Stimulated activated CD8-positive, alpha-beta memory T cell treated with anti-CD3 and anti-CD28 coated beads, Interleukin-12 subunit alpha, Interleukin-12 subunit beta, amount 100 ng/mL, for 4 hours (primary cell): Measurements from ENCODE around the gene ANAPC13.

Experiments
- DNase-seq: peaks from one replicate; pipeline ENCODE4 v3.0.0-alpha.2; 2020; ENCODE audit warnings: low read depth

The ANAPC13 gene, protein sequence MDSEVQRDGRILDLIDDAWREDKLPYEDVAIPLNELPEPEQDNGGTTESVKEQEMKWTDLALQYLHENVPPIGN

GRCh38 chr3:134485718-134486576 is at the start of gene ANAPC13, which contains the start of gene CEP63:
Gene ANAPC13 (minus strand): TSS chr3:134485985. CDS start chr3:134482904, 3,081 bp downstream.
Gene CEP63 (plus strand): TSS chr3:134486057. CDS start chr3:134495321, 9,264 bp downstream.
- DNase-seq = peak; percentile 86

DNA sequence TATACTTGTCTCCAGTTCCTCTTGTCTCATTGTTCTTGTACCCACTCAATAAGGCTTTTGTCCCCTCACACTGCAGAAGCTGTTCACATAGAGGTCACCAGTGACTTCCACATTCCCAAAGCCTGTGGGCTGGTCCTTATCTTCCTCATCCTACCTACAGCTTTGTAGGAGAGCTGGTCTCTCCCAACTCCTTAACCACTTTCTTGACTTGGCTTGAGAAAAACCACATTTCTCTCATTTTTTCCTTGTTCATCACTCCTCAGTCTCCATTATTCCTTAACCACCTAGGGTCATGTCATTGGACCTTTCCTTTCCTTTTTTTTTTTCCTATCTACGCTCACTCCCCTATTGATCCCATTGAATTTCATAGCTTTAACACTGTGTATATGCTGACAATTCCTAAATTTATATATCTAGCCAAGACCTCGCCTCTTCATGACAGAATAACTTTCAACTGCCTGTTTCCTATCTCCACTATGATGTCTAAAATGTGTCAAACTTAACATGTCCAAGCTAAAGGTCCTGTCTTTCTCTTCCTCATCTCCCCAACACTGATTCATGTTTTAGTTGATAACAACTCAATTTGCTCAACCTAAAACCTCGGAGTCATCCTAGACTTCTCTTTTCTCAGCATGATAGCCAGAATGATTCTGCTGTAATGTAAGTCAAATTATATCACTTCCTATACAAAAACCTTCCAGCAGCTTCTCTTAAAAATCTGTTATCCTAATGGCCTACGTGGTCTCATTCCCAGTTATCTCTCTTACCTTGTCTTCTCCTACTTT is 49.6 kb upstream of the ANAPC13 start:
- no peak for DNase-seq

DNA sequence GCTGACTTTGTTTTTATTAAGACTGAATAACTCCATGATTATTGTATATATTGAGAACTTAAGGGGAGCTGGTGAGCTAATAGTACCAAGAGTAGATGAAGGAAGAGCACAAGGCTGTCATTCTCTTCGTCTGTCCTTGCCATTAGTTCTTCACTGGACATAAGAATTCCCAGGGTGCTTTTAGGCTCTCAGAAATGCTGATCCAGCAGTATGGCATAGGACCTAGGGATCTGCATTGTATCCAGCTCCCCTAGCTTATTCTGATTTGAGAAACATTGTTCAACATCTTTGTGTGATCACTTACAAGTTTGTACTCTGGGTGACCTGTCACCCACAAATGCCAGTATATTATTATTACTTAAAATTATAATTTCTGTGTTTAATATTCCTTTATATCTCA is 47.7 kb upstream of the ANAPC13 start:
- no peak for DNase-seq

- no peak for DNase-seq
Measured at GRCh38 chr3:134527538-134528186, 41.9 kb upstream of the ANAPC13 start.

DNA sequence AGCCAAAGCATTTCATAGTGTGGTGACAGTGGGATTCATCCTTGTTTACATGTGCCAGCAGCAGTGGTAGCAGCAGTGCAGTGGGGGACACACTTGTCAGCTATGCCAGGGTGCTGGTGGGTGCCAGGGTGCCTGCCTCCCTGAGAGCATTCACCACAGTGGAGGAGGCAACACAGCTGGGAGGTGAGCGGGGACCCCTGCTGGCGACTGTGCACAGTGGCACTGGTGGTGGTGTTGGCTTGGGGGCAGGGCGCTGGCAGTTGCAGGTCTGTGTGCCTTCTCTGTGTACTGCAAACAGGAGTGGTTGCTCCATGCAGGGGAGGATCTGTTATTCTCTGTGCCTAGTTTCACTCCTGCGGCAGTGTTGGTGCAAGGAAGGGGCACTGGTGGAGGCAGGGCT is 41.3 kb upstream of the ANAPC13 start:
- DNase-seq = no peak

DNA sequence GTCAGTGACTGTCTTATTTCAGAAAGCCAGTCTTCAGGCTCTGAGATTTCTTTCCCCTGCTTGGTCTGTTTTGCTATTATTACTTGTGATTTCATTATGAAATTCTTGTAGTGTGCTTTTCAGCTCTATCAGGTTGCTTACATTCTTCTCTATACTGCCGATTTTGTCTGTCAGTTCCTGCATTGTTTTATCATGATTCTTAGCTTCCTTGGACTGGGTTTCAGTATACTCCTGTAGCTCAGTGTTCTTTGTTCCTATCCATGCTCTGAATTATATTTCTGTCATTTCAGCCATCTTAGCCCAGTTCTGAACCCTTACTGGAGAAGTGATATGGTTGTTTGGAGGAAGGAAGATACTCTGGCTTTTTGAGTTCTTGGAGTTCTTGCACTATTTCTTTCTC is 40.5 kb upstream of the ANAPC13 start:
- no peak for DNase-seq

DNA sequence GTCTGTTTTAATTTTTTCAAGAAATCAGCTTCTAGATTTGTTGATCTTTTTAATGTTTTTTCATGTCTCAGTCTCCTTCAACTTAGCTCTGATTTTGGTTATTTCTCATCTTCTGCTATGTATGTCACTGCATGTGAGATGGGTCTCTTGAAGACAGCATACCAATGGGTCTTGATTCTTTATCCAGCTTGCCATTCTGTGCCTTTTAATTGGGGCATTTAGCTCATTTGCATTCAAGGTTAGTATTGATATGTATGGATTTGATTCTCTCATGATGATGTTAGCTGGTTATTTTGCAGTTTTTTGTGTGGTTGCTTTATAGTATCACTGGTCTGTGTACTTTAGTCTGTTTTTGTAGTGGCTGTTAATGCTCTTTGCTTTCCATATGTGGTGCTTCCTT is 39.5 kb upstream of the ANAPC13 start:
- no peak for DNase-seq

DNA sequence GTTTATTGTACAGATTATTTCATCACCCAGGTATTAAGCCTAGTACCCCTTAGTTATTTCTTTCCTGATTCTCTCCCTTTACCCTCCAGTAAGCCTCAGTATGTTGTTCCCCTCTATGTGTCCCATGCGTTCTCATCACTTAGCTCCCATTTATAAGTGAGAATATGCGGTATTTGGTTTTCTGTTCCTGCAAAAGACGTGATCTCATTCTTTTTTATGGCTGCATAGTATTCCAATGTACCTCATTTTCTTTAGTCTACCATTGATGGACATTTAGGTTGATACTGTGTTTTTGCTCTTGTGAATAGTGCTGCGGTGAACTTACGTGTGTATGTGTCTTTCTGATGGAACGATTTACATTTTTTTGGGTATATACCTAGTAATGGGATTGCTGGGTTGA is 36.8 kb upstream of the ANAPC13 start:
- DNase-seq = no peak

- no peak for DNase-seq
Measured at GRCh38 chr3:134517791-134518190, 32.0 kb upstream of the ANAPC13 start.

DNA sequence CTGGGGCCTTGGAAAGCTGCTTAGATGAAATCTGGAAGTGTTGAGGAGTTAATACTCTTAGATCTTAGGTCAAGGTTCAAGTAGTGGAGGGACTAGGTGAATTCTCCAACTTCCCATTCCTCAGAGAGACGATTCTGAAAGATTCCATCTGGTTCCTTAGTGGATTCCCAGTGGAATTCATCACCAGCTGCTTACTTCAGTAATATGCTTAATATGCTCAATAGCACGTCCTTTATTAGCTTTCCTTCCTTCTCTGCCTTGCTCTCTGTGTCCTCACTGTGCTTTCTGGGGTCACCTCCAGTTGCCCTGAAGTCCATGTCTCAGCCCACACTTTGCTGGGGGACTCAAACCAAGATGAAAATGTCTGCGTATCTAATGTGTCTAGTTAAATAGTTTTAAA is 31.1 kb upstream of the ANAPC13 start:
- no peak for DNase-seq

DNA sequence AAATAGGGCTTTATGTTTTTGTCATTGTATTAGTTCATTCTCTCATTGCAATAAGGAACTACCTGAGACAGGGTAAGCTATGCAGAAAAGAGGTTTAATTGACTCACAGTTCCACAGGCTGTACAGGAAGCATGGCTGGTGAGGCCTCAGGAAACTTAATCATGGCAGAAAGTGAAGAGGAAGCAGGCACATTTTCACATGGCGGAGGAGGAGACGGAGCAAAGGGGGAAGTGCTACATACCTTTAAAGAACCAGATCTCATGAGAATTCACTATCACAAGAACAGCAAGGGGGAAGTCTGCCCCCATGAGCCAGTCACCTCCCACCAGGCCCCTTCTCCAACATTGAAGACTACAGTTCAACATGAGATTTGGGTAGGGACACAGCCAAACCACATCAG is 25.7 kb upstream of the ANAPC13 start:
- DNase-seq = no peak

DNA sequence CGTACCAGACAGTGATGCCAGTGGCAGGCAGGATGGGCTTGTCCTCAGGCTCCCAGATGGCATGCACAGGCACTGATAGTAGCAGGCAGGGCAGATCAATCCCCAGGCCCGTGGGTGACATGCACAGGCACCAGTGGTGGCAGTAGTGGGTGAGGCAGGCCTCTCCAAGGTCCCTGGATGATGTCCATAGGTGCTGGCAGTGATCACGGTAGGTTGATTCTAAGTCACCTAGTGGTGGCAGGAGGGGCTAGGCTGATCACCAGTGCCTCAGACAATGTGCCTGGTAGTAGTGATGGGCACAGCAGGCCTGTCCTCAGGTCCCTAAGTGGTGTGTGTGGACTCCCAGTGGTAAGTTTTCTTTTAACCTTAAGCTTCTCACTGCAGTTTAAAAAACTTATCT is 19.7 kb upstream of the ANAPC13 start:
- no peak for DNase-seq

- no peak for DNase-seq
Measured at GRCh38 chr3:134504132-134504531, 18.3 kb upstream of the ANAPC13 start.

- no peak for DNase-seq
Measured at GRCh38 chr3:134503266-134503665, 17.5 kb upstream of the ANAPC13 start.

GRCh38 chr3:134496471-134497071 is 10.8 kb upstream of the ANAPC13 start:
- no peak for DNase-seq

- DNase-seq = no peak
Measured at GRCh38 chr3:134495980-134496379, 10.2 kb upstream of the ANAPC13 start.

DNA sequence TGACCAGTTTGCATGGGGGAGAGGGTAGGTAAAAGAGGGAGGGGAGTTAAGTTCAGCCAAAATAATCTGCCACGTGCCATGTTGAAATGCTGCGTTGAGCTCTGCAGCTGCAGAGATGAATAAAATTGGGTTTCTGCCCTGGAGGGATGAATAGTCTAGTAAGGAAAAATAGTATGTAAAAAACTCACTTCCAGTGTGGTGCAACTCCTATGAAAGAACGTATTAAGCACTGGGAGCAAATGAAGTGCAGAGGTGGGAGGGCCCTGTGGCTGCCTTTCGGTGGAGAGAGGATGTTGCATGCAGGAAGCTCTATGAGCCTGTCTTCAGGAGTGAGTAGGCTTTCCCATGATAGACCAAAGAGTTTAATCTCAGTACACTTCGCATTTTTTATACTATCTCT is 8.7 kb upstream of the ANAPC13 start:
- no peak for DNase-seq

DNA sequence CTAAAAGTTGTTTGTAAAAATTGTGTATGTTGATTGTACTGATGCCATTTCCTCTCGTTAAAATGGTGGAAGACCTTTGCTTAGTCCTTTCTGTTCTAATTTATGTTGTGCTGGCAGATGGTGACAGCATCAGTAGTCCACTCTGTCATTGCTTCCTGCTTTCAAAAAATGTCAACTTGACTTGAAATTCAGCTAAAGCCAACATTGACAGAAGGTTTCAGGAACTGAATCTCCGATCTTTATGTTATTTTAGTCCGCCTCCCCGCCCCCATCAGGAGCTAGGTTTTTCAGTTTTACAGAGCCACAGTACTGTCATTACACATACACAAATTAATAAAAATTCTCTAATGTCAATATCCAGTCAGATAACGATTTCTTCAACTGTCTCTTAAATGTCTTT is 1.6 kb upstream of the ANAPC13 start:
- DNase-seq = no peak

DNA sequence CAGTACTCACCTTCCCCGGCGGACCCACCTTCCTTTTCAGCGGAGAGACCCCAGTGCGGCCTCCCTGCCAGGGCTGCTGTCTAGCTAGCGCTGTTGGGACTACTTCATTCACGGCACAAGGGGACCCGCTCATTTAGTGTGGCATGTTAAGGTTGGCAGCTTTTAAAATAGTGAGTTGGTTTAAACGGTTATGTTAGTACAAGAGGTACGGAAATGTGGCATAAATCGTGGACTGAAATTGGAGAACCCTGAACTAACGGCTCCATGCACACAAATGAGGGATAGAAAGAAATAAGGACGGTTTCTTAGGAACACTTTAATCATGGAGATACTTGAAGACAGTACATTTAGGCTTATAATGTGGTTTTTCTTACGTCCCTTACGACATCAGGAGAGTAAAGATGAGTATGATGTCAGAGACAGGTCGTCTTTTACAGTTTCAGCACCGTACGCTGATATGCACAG is 824 bp upstream of the ANAPC13 start:
- DNase-seq = no peak

DNA sequence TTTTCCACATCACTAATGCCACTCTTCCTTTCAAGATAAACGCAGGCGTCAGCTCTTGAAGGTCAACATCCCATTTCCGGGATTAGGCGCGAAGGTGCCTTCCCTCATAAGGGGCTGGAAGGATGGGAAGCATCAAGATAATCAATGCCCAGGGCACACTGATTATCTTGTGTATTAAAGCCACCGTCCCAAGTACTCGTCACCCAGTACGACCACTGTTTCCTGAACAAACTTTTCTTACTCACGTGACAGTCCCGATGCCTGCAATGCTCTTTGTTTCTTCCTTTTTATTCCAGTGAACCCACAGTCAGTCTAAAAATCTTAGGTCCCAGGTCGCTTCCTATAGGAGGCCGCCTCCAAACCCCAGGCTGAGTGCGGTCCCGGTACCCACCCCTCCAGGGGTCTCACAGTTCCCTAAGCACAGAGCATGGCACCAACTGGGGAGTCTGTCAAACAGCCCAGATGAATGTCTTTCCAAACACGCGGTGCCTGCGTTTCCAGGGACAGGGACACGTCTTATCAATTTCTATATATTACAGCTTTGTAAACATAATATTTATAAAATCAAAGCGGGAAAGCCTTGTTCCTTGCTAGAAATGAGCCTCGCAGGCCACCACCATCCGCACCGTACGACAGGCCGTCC is 589 bp downstream of the ANAPC13 start:
- no peak for DNase-seq

DNA sequence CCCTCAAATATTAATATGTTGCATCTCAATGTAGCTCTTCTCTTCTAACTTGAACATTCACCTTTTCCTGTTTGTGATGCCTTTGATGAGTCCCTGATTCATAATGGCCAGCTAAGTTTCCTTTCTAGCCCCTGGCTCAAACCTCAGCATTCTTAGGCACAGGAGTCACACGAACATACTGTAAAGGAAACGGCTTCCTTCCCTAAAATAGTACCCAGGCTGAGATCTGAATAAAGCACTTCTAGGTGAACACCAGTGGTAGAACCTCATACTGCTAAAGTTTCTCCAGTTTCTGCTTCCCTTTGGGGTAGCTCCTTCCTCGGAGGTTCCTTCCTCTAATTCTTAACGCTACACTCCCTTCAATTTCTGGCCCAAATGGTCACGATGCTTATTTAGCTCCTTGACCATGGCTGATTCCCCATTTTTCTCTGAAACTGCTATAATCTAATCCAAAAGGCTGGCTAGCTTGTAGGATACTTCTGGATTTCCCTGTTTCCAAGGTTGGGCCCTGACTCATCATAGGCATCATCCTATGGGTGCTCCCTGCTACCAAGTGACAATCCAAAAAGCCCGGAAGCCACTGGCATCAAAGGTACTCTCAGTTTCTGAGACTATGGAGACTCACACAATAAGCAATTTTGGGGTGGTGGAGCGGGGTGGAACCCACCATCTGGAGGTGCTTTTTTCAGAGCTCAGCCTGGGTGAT is 2.4 kb downstream of the ANAPC13 start:
- no peak for DNase-seq
